Suprapubic skin (tissue), 4 donors: Measurements from ENCODE around the gene CCNB2. TPM values are rescaled to one million over a fixed set of nuclear protein-coding genes. Genes with fewer than 3 reads are reported as not detected.
"Not testable (repeated sequence)": the region's sequence is repeated elsewhere in the genome, so short reads cannot be mapped to it uniquely, and the experiment has no call there.

Experiments
- DNase-seq, 2 donors: peaks; one replicate each; pipeline ENCODE4 v3.0.0-alpha.2; 2019; ENCODE audit warnings: low spot score in 2 of 2
- H3K27ac ChIP-seq: fragments of 200-600 bp; sonication (generic); one replicate; pipeline ENCODE4 v1.5.1; 2019
- H3K27me3 ChIP-seq: fragments of 200-600 bp; sonication (generic); one replicate; pipeline ENCODE4 v1.5.1; 2019
- H3K36me3 ChIP-seq: fragments of 200-600 bp; sonication (generic); one replicate; pipeline ENCODE4 v1.5.1; 2019
- H3K4me1 ChIP-seq: fragments of 200-600 bp; sonication (generic); one replicate; pipeline ENCODE4 v1.5.1; 2019
- H3K4me3 ChIP-seq: fragments of 200-600 bp; sonication (generic); one replicate; pipeline ENCODE4 v1.5.1; 2019; ENCODE audit warnings: mild to moderate bottlenecking
- H3K9me3 ChIP-seq: fragments of 200-600 bp; sonication (generic); one replicate; pipeline ENCODE4 v1.5.1; 2019
- EP300 ChIP-seq: sonication (generic); formaldehyde crosslinking; IDR thresholded peaks from one replicate; pipeline ENCODE4 v1.6.1; 2017; ENCODE audit warnings: antibody characterized with exemption
- POLR2A ChIP-seq, 2 donors: fragments of 450-650 bp; IDR thresholded peaks; one replicate each; pipeline ENCODE4 v1.6.1; 2017; ENCODE audit warnings: antibody characterized with exemption in 2 of 2, mild to moderate bottlenecking in 2 of 2, moderate library complexity in 2 of 2
- POLR2AphosphoS5 ChIP-seq, 3 donors: sonication (generic); formaldehyde crosslinking; IDR thresholded peaks; one replicate each; pipeline ENCODE4 v1.6.1; 2017; ENCODE audit warnings: antibody characterized with exemption in 3 of 3
- WGBS: methylation state at CpG from one replicate; pipeline ENCODE4 v1.1.5; 2018; 5-methylcytosine and 5-hydroxymethylcytosine counted together
- total RNA-seq, 4 donors: library from RNA; depleted of rRNA; stranded (reverse); fragments of >200 nt; gene quantifications; one replicate each; pipeline ENCODE4 v1.1.0, GENCODE V29; 2016
- TF ChIP-seq, protein P1 (sequence below), 2 donors: fragments of 200-600 bp in 1 of 2; fragments of 450-650 bp in 1 of 2; sonication (generic) in 1 of 2; IDR thresholded peaks; one replicate each; pipeline ENCODE4 v1.5.1; 2016 to 2019; ENCODE audit warnings: antibody characterized with exemption in 2 of 2, mild to moderate bottlenecking in 1 of 2, moderate library complexity in 1 of 2

CCNB2 gene
- total RNA-seq, 4 donors from 2014 or later: 8.6 to 17.7 (median 11.8) TPM

GRCh38 chr15:59116771-59117170 is 11.8 kb downstream of the CCNB2 start:
- H3K4me3 ChIP-seq: no peak overlapping the region
- H3K4me1 ChIP-seq: no peaks in the 10 kb centered on the region
- TF ChIP-seq, protein P1, sequence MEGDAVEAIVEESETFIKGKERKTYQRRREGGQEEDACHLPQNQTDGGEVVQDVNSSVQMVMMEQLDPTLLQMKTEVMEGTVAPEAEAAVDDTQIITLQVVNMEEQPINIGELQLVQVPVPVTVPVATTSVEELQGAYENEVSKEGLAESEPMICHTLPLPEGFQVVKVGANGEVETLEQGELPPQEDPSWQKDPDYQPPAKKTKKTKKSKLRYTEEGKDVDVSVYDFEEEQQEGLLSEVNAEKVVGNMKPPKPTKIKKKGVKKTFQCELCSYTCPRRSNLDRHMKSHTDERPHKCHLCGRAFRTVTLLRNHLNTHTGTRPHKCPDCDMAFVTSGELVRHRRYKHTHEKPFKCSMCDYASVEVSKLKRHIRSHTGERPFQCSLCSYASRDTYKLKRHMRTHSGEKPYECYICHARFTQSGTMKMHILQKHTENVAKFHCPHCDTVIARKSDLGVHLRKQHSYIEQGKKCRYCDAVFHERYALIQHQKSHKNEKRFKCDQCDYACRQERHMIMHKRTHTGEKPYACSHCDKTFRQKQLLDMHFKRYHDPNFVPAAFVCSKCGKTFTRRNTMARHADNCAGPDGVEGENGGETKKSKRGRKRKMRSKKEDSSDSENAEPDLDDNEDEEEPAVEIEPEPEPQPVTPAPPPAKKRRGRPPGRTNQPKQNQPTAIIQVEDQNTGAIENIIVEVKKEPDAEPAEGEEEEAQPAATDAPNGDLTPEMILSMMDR (IDR thresholded peaks at IDR 0.05): no peak
- no peak for TF ChIP-seq EP300
- no peak for TF ChIP-seq POLR2AphosphoS5 (IDR thresholded peaks at IDR 0.05)
- no peak for TF ChIP-seq POLR2A (IDR thresholded peaks at IDR 0.05)
- no peak overlapping the region for H3K27ac ChIP-seq
- 97% methylated on average over 6 of the region's 6 CpGs for WGBS
- H3K36me3 ChIP-seq: no peaks in the 10 kb centered on the region
- DNase-seq: no peak
- H3K9me3 ChIP-seq: no peaks in the 10 kb centered on the region
- H3K27me3 ChIP-seq: no peaks in the 10 kb centered on the region

GRCh38 chr15:59119625-59120024 is 14.7 kb downstream of the CCNB2 start:
- 91% methylated on average over 5 of the region's 5 CpGs for WGBS

DNA sequence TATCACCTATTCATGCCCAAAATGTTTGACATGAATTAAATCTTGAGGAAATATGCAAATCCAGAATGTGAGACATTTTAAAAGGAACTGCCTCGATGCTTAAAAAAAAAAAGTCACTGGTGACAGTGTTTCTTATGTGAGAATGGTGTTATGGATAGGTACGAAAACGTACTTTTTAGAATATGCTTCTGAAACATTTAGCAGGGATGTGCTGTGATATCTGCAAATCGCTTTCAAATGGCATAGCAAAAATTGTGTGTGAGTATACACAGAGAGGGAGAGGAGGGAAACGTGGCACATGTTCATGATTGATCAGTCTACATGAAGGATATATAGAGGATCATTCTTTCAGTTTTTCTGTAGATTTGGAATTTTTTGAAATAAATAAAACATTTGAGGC is 16.0 kb downstream of the CCNB2 start:
- Histone ChIP-seq H3K27ac (no peak overlapping the region), H3K4me1 (no peaks in the 10 kb centered on the region), H3K27me3 (no peaks in the 10 kb centered on the region), H3K36me3 (no peaks in the 10 kb centered on the region), H3K9me3 (no peaks in the 10 kb centered on the region), H3K4me3 (no peak overlapping the region)
- TF ChIP-seq POLR2A (IDR thresholded peaks at IDR 0.05): no peak
- TF ChIP-seq, protein P1 (IDR thresholded peaks at IDR 0.05): no peak
- TF ChIP-seq POLR2AphosphoS5 (IDR thresholded peaks at IDR 0.05): no peak
- TF ChIP-seq EP300: no peak
- WGBS: 92% methylated on average over 5 of the region's 5 CpGs
- DNase-seq: no peak

More at GRCh38 chr15:59119625-59120024, 14.7 kb downstream of the CCNB2 start:
- no peak overlapping the region for H3K27ac ChIP-seq
- no peaks in the 10 kb centered on the region for H3K36me3 ChIP-seq
- H3K4me3 ChIP-seq: no peak overlapping the region
- H3K27me3 ChIP-seq: no peaks in the 10 kb centered on the region
- no peak for DNase-seq
- TF ChIP-seq, protein P1 (IDR thresholded peaks at IDR 0.05): no peak
- no peak for TF ChIP-seq EP300
- TF ChIP-seq POLR2A (IDR thresholded peaks at IDR 0.05): no peak
- no peak for TF ChIP-seq POLR2AphosphoS5 (IDR thresholded peaks at IDR 0.05)
- H3K4me1 ChIP-seq: no peaks in the 10 kb centered on the region
- no peaks in the 10 kb centered on the region for H3K9me3 ChIP-seq

- 91% methylated on average over 2 of the region's 2 CpGs for WGBS
- no peak for DNase-seq
- H3K36me3 ChIP-seq: no peaks in the 10 kb centered on the region
- no peak for TF ChIP-seq POLR2A (IDR thresholded peaks at IDR 0.05)
- no peak for TF ChIP-seq EP300
- TF ChIP-seq, protein P1 (IDR thresholded peaks at IDR 0.05): no peak
- no peak for TF ChIP-seq POLR2AphosphoS5 (IDR thresholded peaks at IDR 0.05)
- H3K9me3 ChIP-seq: peaks cover 8% of the 10 kb centered on the region
- no peaks in the 10 kb centered on the region for H3K4me1 ChIP-seq
- H3K27me3 ChIP-seq: no peaks in the 10 kb centered on the region
- no peak overlapping the region for H3K4me3 ChIP-seq
- H3K27ac ChIP-seq: no peak overlapping the region
Measured at GRCh38 chr15:59124261-59124660, 19.3 kb downstream of the CCNB2 start.

GRCh38 chr15:59125683-59126082 is 20.7 kb downstream of the CCNB2 start:
- 98% methylated on average over 4 of the region's 4 CpGs for WGBS
- H3K36me3 ChIP-seq, H3K4me3 ChIP-seq, H3K4me1 ChIP-seq, H3K27ac ChIP-seq, H3K27me3 ChIP-seq, DNase-seq: not testable (repeated sequence)
- peaks cover 14% of the 10 kb centered on the region for H3K9me3 ChIP-seq

GRCh38 chr15:59127255-59127654 is 22.3 kb downstream of the CCNB2 start:
- WGBS: 87% methylated on average over 1 of the region's 1 CpG
- not testable (repeated sequence) for H3K4me1 ChIP-seq, H3K27me3 ChIP-seq

More at GRCh38 chr15:59127255-59127654, 22.3 kb downstream of the CCNB2 start:
- DNase-seq, H3K27ac ChIP-seq, H3K4me3 ChIP-seq, H3K36me3 ChIP-seq: not testable (repeated sequence)
- peaks cover 14% of the 10 kb centered on the region for H3K9me3 ChIP-seq
